ENCODE data around the gene FGF14.

Gene FGF14

GRCh38 chr13:101798437-101798836 lies 603.4 kb downstream of the FGF14 start:
- TF ChIP-seq CTCF (conservative IDR thresholded peaks at IDR 0.05; ENCODE audit: low read depth, low read length), result no peak
- no peak overlapping the region for H3K4me3 ChIP-seq (ENCODE audit: low read depth, low read length)
- DNase-seq (ENCODE audit: low read depth), result no peak

GRCh38 chr13:101795460-101795859 lies 606.4 kb downstream of the FGF14 start:
- H3K4me3 ChIP-seq (ENCODE audit: low read depth, low read length), result no peak overlapping the region
- TF ChIP-seq CTCF (conservative IDR thresholded peaks at IDR 0.05; ENCODE audit: low read depth, low read length), result no peak
- DNase-seq (ENCODE audit: low read depth), result no peak

GRCh38 chr13:101795025-101795424 lies 606.8 kb downstream of the FGF14 start:
- H3K4me3 ChIP-seq (ENCODE audit: low read depth, low read length), result no peak overlapping the region
- no peak for DNase-seq (ENCODE audit: low read depth)
- no peak for TF ChIP-seq CTCF (conservative IDR thresholded peaks at IDR 0.05; ENCODE audit: low read depth, low read length)

GRCh38 chr13:101792189-101792588 lies 609.7 kb downstream of the FGF14 start:
- TF ChIP-seq CTCF (conservative IDR thresholded peaks at IDR 0.05; ENCODE audit: low read depth, low read length), result no peak

GRCh38 chr13:101785858-101786257 lies 616.0 kb downstream of the FGF14 start:
- peak; percentile 76 for DNase-seq (ENCODE audit: low read depth)

More at GRCh38 chr13:101792189-101792588, 609.7 kb downstream of the FGF14 start:
- DNase-seq (ENCODE audit: low read depth), result no peak
- no peak overlapping the region for H3K4me3 ChIP-seq (ENCODE audit: low read depth, low read length)

GRCh38 chr13:101784313-101784712 lies 617.5 kb downstream of the FGF14 start:
- no peak for DNase-seq (ENCODE audit: low read depth)
- H3K4me3 ChIP-seq (ENCODE audit: low read depth, low read length), result no peak overlapping the region
- no peak for TF ChIP-seq CTCF (conservative IDR thresholded peaks at IDR 0.05; ENCODE audit: low read depth, low read length)

More at GRCh38 chr13:101785858-101786257, 616.0 kb downstream of the FGF14 start:
- peak; percentile 85 for TF ChIP-seq CTCF (conservative IDR thresholded peaks at IDR 0.05; ENCODE audit: low read depth, low read length)
- no peak overlapping the region for H3K4me3 ChIP-seq (ENCODE audit: low read depth, low read length)

- DNase-seq (ENCODE audit: low read depth), result no peak
- no peak for TF ChIP-seq CTCF (conservative IDR thresholded peaks at IDR 0.05; ENCODE audit: low read depth, low read length)
- no peak overlapping the region for H3K4me3 ChIP-seq (ENCODE audit: low read depth, low read length)
Observed at GRCh38 chr13:101783554-101783953, 618.3 kb downstream of the FGF14 start.

Measured in choroid plexus epithelial cell (primary cell).